ENCODE results near the gene TCHH. TPM values are rescaled to one million over a fixed set of nuclear protein-coding genes. Genes with fewer than 3 reads are reported as not detected.

Gene TCHH
- total RNA-seq, 4 donors from 2014 or later, result 0.13 TPM; not detected in 3

DNA sequence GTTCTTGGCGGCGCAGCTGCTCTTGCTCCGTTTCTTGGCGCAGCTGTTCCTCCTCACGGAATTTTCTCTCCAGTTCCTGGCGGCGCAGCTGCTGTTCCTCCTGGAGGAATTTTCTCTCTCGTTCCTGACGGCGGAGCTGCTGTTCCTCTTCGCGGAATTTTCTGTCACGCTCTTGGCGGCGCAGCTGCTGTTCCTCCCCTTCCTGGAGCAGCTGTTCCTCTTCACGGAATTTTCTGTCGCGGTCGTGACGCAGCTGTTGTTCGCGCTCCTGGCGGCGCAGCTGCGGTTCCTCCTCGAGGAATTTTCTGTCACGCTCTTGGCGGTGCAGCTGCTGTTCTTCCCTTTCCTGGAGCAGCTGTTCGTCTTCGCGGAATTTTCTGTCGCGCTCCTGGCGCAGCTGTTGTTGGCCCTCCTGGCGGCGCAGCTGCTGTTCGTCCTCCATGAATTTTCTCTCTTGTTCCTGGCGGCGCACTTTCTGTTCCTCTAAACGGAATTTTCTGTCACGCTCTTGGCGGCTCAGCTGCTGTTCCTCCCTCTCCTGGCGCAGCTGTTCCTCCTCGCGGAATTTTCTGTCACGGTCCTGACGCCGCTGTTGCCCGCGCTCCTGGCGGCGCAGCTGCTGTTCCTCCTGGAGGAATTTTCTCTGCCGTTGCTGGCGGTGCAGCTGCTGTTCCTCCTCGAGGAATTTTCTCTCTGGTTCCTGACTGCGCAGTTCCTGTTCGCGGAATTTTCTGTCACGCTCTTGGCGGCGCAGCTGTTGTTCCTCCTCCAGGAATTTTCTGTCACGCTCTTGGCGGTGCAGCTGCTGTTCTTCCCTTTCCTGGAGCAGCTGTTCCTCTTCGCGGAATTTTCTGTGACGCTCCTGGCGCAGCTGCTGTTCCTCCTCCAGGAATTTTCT, 7.0 kb downstream of the TCHH start:
- H3K27me3 ChIP-seq, result peaks cover 76 to 82% (median 81%) of the 10 kb centered on the region in 3 donors
- H3K4me3 ChIP-seq, result peak overlapping the region in 2 of 4 donors; percentile 20 to 52
- no peak for ATAC-seq
- peaks cover 0 to 12% (median 0%) of the 10 kb centered on the region in 3 donors for H3K9me3 ChIP-seq
- TF ChIP-seq, protein P1, sequence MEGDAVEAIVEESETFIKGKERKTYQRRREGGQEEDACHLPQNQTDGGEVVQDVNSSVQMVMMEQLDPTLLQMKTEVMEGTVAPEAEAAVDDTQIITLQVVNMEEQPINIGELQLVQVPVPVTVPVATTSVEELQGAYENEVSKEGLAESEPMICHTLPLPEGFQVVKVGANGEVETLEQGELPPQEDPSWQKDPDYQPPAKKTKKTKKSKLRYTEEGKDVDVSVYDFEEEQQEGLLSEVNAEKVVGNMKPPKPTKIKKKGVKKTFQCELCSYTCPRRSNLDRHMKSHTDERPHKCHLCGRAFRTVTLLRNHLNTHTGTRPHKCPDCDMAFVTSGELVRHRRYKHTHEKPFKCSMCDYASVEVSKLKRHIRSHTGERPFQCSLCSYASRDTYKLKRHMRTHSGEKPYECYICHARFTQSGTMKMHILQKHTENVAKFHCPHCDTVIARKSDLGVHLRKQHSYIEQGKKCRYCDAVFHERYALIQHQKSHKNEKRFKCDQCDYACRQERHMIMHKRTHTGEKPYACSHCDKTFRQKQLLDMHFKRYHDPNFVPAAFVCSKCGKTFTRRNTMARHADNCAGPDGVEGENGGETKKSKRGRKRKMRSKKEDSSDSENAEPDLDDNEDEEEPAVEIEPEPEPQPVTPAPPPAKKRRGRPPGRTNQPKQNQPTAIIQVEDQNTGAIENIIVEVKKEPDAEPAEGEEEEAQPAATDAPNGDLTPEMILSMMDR (IDR thresholded peaks at IDR 0.05 in 4 of 5, conservative IDR thresholded peaks at IDR 0.05 in 1 of 5), result no peak
- no peak for TF ChIP-seq POLR2A (IDR thresholded peaks at IDR 0.05)
- no peak overlapping the region for H3K27ac ChIP-seq
- no peaks in the 10 kb centered on the region for H3K36me3 ChIP-seq
- in situ Hi-C loops (cut with MboI; ENCODE audit: low sequenced_read_pairs in 4 of 4) (loop anchor here in 1 of 4 donors (10.0 kb wide), 1 partner anchor 57 kb away; no protein-coding TSS in a partner anchor), intact Hi-C loops (cut with DNase I; ENCODE audit: low total_unique reads) (no loop called here)
- DNase-seq, result no peak
- peaks cover 5 to 14% of the 10 kb centered on the region in 2 donors for H3K4me1 ChIP-seq

DNA sequence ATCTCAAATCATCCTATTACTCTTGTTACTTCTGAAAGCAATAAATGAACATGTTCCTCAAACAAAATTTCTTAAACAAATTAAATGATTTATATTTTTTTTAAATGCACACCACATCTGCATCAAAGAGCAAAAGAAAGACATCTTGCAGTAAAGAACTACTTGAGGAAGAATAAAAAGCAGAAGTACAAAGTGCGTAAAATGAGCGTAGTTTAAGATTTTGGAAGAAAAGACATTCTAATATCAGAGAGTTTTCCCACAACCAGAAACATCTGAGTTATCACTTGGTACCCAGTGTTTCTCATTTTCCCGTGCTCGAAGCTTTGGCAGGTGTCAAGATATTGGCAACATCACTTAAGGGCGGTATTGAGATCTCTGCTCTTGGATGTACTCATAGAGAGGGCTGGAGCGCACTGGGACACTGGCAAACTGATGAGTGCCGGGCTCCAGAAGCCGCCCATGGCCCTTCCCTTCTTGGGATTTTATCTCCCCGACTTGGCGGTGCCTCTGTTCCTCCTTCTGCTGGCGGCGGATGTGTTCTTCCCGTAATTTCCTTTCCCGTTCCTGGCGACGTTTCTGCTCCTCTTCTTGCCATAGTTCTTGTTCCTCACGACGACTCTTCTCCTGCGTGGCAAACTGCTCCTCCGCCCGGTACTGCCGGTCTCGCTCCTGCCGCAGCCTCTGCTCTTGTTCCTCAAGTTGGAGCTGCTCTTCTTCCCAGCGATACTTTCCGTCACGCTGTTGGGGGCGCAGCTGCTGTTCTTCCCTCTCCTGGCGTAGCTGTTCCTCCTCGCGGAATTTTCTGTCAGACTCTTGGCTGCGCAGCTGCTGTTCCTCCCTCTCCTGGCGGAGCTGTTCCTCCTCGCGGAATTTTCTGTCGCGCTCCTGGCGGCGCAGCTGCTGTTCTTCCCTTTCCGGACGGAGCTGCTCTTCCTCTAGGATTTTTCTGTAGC, 7.9 kb downstream of the TCHH start:
- Histone ChIP-seq H3K4me1 (peaks cover 5 to 14% of the 10 kb centered on the region in 2 donors), H3K4me3 (peak overlapping the region in 2 of 4 donors; percentile 15 to 52), H3K27me3 (peaks cover 67 to 74% (median 73%) of the 10 kb centered on the region in 3 donors), H3K36me3 (no peaks in the 10 kb centered on the region), H3K9me3 (peaks cover 0 to 12% (median 0%) of the 10 kb centered on the region in 3 donors), H3K27ac (no peak overlapping the region)
- intact Hi-C loops (cut with DNase I; ENCODE audit: low total_unique reads), result no loop called here
- in situ Hi-C loops (cut with MboI; ENCODE audit: low sequenced_read_pairs in 4 of 4), result loop anchor here in 1 of 4 donors (10.0 kb wide), 1 partner anchor 57 kb away; no protein-coding TSS in a partner anchor
- DNase-seq (no peak), ATAC-seq (no peak)
- TF ChIP-seq, protein P1 (IDR thresholded peaks at IDR 0.05 in 4 of 5, conservative IDR thresholded peaks at IDR 0.05 in 1 of 5), result no peak
- TF ChIP-seq POLR2A (IDR thresholded peaks at IDR 0.05), result no peak

GRCh38 chr1:152104854-152105253, 10.4 kb downstream of the TCHH start:
- Histone ChIP-seq H3K4me1 (peaks cover 0 to 8% of the 10 kb centered on the region in 2 donors), H3K4me3 (no peak overlapping the region), H3K27me3 (peaks cover 49 to 61% (median 58%) of the 10 kb centered on the region in 3 donors), H3K27ac (no peak overlapping the region), H3K36me3 (no peaks in the 10 kb centered on the region), H3K9me3 (peaks cover 0 to 12% (median 0%) of the 10 kb centered on the region in 3 donors)
- TF ChIP-seq, protein P1 (IDR thresholded peaks at IDR 0.05 in 4 of 5, conservative IDR thresholded peaks at IDR 0.05 in 1 of 5), result no peak
- TF ChIP-seq POLR2A (IDR thresholded peaks at IDR 0.05), result no peak
- intact Hi-C loops (cut with DNase I; ENCODE audit: low total_unique reads) (no loop called here), in situ Hi-C loops (cut with MboI; ENCODE audit: low sequenced_read_pairs in 4 of 4) (loop anchor here in 1 of 4 donors (10.0 kb wide), 1 partner anchor 60 kb away; no protein-coding TSS in a partner anchor)
- ATAC-seq (no peak), DNase-seq (no peak)

DNA sequence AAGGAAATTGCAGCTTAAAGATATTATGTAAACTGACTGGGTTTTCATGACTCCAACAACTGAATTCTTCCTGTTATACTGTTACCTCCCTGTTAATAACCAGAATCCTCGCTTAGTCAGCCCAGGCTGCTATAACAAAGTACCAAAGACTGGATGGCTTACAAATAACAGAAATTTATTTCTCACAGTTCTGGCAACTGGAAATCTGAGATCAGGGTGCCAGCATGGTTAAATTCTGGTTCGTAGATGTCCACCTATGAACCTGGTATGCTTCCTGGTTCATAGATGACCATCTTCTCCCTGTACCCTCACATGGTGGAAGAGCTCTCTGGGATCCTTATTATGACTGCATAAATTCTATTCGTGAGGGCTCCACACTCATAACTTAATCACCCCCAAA, 18.3 kb downstream of the TCHH start:
- Histone ChIP-seq H3K27me3 (peaks cover 0 to 11% (median 6%) of the 10 kb centered on the region in 3 donors), H3K36me3 (no peaks in the 10 kb centered on the region), H3K9me3 (no peaks in the 10 kb centered on the region), H3K27ac (no peak overlapping the region), H3K4me1 (no peaks in the 10 kb centered on the region), H3K4me3 (no peak overlapping the region)
- DNase-seq (no peak), ATAC-seq (no peak)
- intact Hi-C loops (cut with DNase I; ENCODE audit: low total_unique reads), result no loop called here
- TF ChIP-seq, protein P1 (IDR thresholded peaks at IDR 0.05 in 4 of 5, conservative IDR thresholded peaks at IDR 0.05 in 1 of 5), result no peak
- no peak for TF ChIP-seq POLR2A (IDR thresholded peaks at IDR 0.05)
- in situ Hi-C loops (cut with MboI; ENCODE audit: low sequenced_read_pairs in 4 of 4), result no loop called here

Measured in gastrocnemius medialis (tissue), 4 donors.